NT2/D1 (cell line): ENCODE measurements around the gene TESPA1.

Source experiments
- YY1 ChIP-seq: IDR thresholded peaks from 2 replicates; pipeline ENCODE4 v1.6.1; 2011; ENCODE audit not compliant: insufficient read length, insufficient read depth
- ZNF274 ChIP-seq: IDR thresholded peaks from 2 replicates; pipeline ENCODE4 v1.6.1; 2011; ENCODE audit warnings: mild to moderate bottlenecking, low read depth, low read length

DNA sequence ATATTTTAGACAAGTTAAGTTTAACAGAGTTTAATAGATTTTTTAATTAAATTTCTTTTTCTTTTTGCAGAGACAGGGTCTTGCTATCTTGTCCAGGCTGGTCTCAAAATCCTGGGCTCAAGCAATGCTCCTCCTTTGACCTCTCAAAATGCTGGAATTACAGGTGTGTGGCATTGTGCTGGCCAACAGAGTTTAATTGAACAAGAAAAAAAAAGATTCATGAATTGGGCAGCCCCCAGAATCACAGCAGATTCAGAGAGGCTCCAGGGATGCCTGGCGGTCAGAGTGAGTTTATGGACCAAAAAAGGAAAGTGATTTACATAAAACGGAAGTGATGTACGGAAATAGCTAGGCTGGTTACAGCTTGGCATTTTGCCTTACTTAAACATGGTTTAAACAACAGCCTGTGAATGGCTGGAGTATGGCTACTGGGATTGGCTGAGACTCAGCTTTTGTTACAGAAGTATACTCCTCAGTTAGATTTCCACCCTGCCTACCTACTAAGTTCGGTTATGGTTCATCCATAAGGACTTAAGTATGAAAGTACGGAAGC, 14.5 kb upstream of the TESPA1 start:
- TF ChIP-seq ZNF274 (no peak), YY1 (no peak)
